ENCODE results near the gene NRXN2. TPM values are rescaled to one million over a fixed set of nuclear protein-coding genes. Genes with fewer than 3 reads are reported as not detected.

NRXN2 gene
- total RNA-seq (2022; extraction: Qiagen RNA extraction), result 0.13 to 0.31 TPM (median 0.20 TPM) in 5 replicates

GRCh38 chr11:64723117-64723906 lies at the start of gene NRXN2:
Gene NRXN2 (minus strand): TSS chr11:64723197. CDS start chr11:64713699, 9,498 bp downstream.

GRCh38 chr11:64759722-64760719 lies 37.0 kb upstream of the NRXN2 start, which contains the start of gene PYGM:
Gene PYGM (minus strand): TSS chr11:64759974. CDS start chr11:64759898, 76 bp downstream.

GRCh38 chr11:64743591-64744543 lies 20.9 kb upstream of the NRXN2 start, which contains the start of gene RASGRP2:
Gene RASGRP2 (minus strand): TSS chr11:64744142. CDS start chr11:64742866, 1,276 bp downstream.

GRCh38 chr11:64590763-64591221 lies 132.2 kb downstream of the NRXN2 start, which contains the start of gene SLC22A12:
Gene SLC22A12 (plus strand): TSS chr11:64591220. CDS start chr11:64591557, 337 bp downstream.

Other genes starting within 250 kb of the NRXN2 start
- 0.03 to 0.09 TPM (median 0.06 TPM) in 4 of 5 replicates, not detected in the other for gene SLC22A11, start 167.3 kb downstream of the NRXN2 start, total RNA-seq (2022; extraction: Qiagen RNA extraction)
- gene SLC22A12, start 132.0 kb downstream of the NRXN2 start, total RNA-seq (2022; extraction: Qiagen RNA extraction), result not detected in 5 replicates
- 0.71 to 2.2 TPM (median 1.6 TPM) in 5 replicates for gene RASGRP2, start 20.9 kb upstream of the NRXN2 start, total RNA-seq (2022; extraction: Qiagen RNA extraction)
- 0.17 to 0.69 TPM (median 0.39 TPM) in 5 replicates for gene PYGM, start 36.8 kb upstream of the NRXN2 start, total RNA-seq (2022; extraction: Qiagen RNA extraction)
- 167 to 200 TPM (median 182 TPM) in 5 replicates for gene SF1, start 55.3 kb upstream of the NRXN2 start, total RNA-seq (2022; extraction: Qiagen RNA extraction)
- 5.4 to 9.2 TPM (median 8.5 TPM) in 5 replicates for gene MAP4K2, start 80.0 kb upstream of the NRXN2 start, total RNA-seq (2022; extraction: Qiagen RNA extraction)
- 23.5 to 42.2 TPM (median 41.1 TPM) in 5 replicates for gene MEN1, start 87.4 kb upstream of the NRXN2 start, total RNA-seq (2022; extraction: Qiagen RNA extraction)
- gene CDC42BPG, start 121.5 kb upstream of the NRXN2 start, total RNA-seq (2022; extraction: Qiagen RNA extraction), result 1.0 to 1.6 TPM (median 1.5 TPM) in 5 replicates
- 83.3 to 124 TPM (median 119 TPM) in 5 replicates for gene EHD1, start 155.4 kb upstream of the NRXN2 start, total RNA-seq (2022; extraction: Qiagen RNA extraction)
- 11.0 to 20.8 TPM (median 19.2 TPM) in 5 replicates for gene ATG2A, start 194.0 kb upstream of the NRXN2 start, total RNA-seq (2022; extraction: Qiagen RNA extraction)
- 3.5 to 4.4 TPM (median 4.1 TPM) in 5 replicates for gene PPP2R5B, start 201.5 kb upstream of the NRXN2 start, total RNA-seq (2022; extraction: Qiagen RNA extraction)
- not detected in 5 replicates for gene GPHA2, start 212.7 kb upstream of the NRXN2 start, total RNA-seq (2022; extraction: Qiagen RNA extraction)
- gene MAJIN, start 248.9 kb upstream of the NRXN2 start, total RNA-seq (2022; extraction: Qiagen RNA extraction), result not detected in 5 replicates